ENCODE results near the gene OR6N1.

The OR6N1 gene

GRCh38 chr1:158771950-158772866, at the start of gene OR6N1:
Gene OR6N1, minus strand, starts transcription at chr1:158772195. Its CDS starts 5,513 bp downstream, at chr1:158766682.
- FAIRE-seq = no peak

GRCh38 chr1:158821723-158822122, 49.7 kb upstream of the OR6N1 start:
- FAIRE-seq = no peak

GRCh38 chr1:158819461-158820443, 47.8 kb upstream of the OR6N1 start:
- no peak for FAIRE-seq

- no peak for FAIRE-seq
Observed at GRCh38 chr1:158818975-158819431, 47.0 kb upstream of the OR6N1 start.

GRCh38 chr1:158818560-158818959, 46.6 kb upstream of the OR6N1 start:
- no peak for FAIRE-seq

- no peak for FAIRE-seq
Observed at GRCh38 chr1:158814970-158815369, 43.0 kb upstream of the OR6N1 start.

GRCh38 chr1:158813164-158813563, 41.2 kb upstream of the OR6N1 start:
- no peak for FAIRE-seq

- no peak for FAIRE-seq
Observed at GRCh38 chr1:158812336-158812735, 40.3 kb upstream of the OR6N1 start.

- no peak for FAIRE-seq
Observed at GRCh38 chr1:158810311-158810710, 38.3 kb upstream of the OR6N1 start.

GRCh38 chr1:158809862-158810261, 37.9 kb upstream of the OR6N1 start:
- FAIRE-seq = no peak

GRCh38 chr1:158809256-158809655, 37.3 kb upstream of the OR6N1 start:
- no peak for FAIRE-seq

- no peak for FAIRE-seq
Observed at GRCh38 chr1:158806916-158807536, 35.0 kb upstream of the OR6N1 start.

GRCh38 chr1:158803678-158804077, 31.7 kb upstream of the OR6N1 start:
- no peak for FAIRE-seq

- FAIRE-seq = no peak
Observed at GRCh38 chr1:158801396-158801795, 29.4 kb upstream of the OR6N1 start.

- no peak for FAIRE-seq
Observed at GRCh38 chr1:158800526-158800925, 28.5 kb upstream of the OR6N1 start.

- no peak for FAIRE-seq
Observed at GRCh38 chr1:158799689-158800088, 27.7 kb upstream of the OR6N1 start.

GRCh38 chr1:158798531-158798930, 26.5 kb upstream of the OR6N1 start:
- FAIRE-seq = no peak

GRCh38 chr1:158794247-158794646, 22.3 kb upstream of the OR6N1 start:
- no peak for FAIRE-seq

GRCh38 chr1:158793604-158794003, 21.6 kb upstream of the OR6N1 start:
- no peak for FAIRE-seq

- FAIRE-seq = no peak
Observed at GRCh38 chr1:158781104-158781503, 9.1 kb upstream of the OR6N1 start, which contains the start of gene OR6N2. Gene OR6N2, minus strand, starts transcription at chr1:158781204. Its CDS starts 3,569 bp downstream, at chr1:158777635.

GRCh38 chr1:158754420-158754819, 17.6 kb downstream of the OR6N1 start, which contains the start of gene OR6K6:
Gene OR6K6, plus strand, starts transcription at chr1:158754720. Its CDS starts 168 bp downstream, at chr1:158754888.
- FAIRE-seq = no peak

- no peak for FAIRE-seq
Observed at GRCh38 chr1:158752155-158752712, 19.8 kb downstream of the OR6N1 start.

Measured in A204.1 (cell line).